HepG2 (cell line): ENCODE data around the gene RBP4. TPM values are rescaled to one million over a fixed set of nuclear protein-coding genes. Genes with fewer than 3 reads are reported as not detected.

Experiments used
- CREB1 ChIP-seq, 2 experiments: fragments of 450-650 bp in 1 of 2; IDR thresholded peaks; 2 replicates each; pipeline ENCODE4 v1.6.1; 2016 to 2017; ENCODE audit warnings: control low read depth in 1 of 2, mild to moderate bottlenecking in 1 of 2, missing compliant biosample characterization in 1 of 2, missing genetic modification characterization in 1 of 2
- HIVEP1 ChIP-seq: sonication (generic); formaldehyde crosslinking; IDR thresholded peaks from 2 replicates; pipeline ENCODE4 v1.4.0; 2020; ENCODE audit warnings: mild to moderate bottlenecking, missing genetic modification reagents
- ZBTB25 ChIP-seq: IDR thresholded peaks from 2 replicates; pipeline ENCODE4 v1.6.1; 2018; ENCODE audit warnings: missing genetic modification reagents
- ZNF550 ChIP-seq: sonication (generic); formaldehyde crosslinking; IDR thresholded peaks from 2 replicates; pipeline ENCODE4 v1.4.0; 2020; ENCODE audit warnings: mild to moderate bottlenecking, missing genetic modification reagents, borderline replicate concordance
- ZNF746 ChIP-seq: sonication (generic); formaldehyde crosslinking; IDR thresholded peaks from 2 replicates; pipeline ENCODE4 v1.8.0; 2022; ENCODE audit warnings: mild to moderate bottlenecking, missing genetic modification reagents
- ZSCAN29 ChIP-seq: sonication (generic); formaldehyde crosslinking; conservative IDR thresholded peaks from 2 replicates; pipeline ENCODE4 v1.4.0; 2020; ENCODE audit warnings: mild to moderate bottlenecking, missing genetic modification reagents
- polyA plus RNA-seq, 8 experiments: library from polyadenylated mRNA; depleted of rRNA in 3 of 8; stranded (reverse) in 7 of 8; unstranded in 1 of 8; fragments of >200 nt; fragmentation: Illumina TruSeq in 4 of 8; extraction: Trizol in 4 of 8; gene quantifications; 2 replicates each; pipeline versions ENCODE4 v1.2.1 to v1.2.3, GENCODE V29; 2011 to 2016; ENCODE audit warnings: low read depth in 4 of 8, missing spikeins in 1 of 8, mixed read lengths in 1 of 8; ENCODE audit not compliant: insufficient read depth in 1 of 8
- total RNA-seq, 5 experiments: library from RNA; depleted of rRNA; stranded (reverse); fragments of >200 nt; fragmentation: Illumina TruSeq; extraction: Trizol; gene quantifications; 2 replicates each; pipeline ENCODE4 v1.2.3, GENCODE V29; 2016; ENCODE audit warnings: low read depth in 1 of 5
- TF ChIP-seq, protein P1 (sequence below): IDR thresholded peaks from 2 replicates; pipeline ENCODE4 v1.6.1; 2012; ENCODE audit warnings: low read length, improper control_type of control experiment
- TF ChIP-seq, protein P2 (sequence below): IDR thresholded peaks from 2 replicates; pipeline ENCODE4 v1.6.1; 2016; ENCODE audit warnings: missing compliant biosample characterization, missing genetic modification reagents, borderline replicate concordance
- TF ChIP-seq, protein P3 (sequence below): sonication (generic); formaldehyde crosslinking; IDR thresholded peaks from 2 replicates; pipeline ENCODE4 v1.9.0; 2021; ENCODE audit warnings: missing genetic modification reagents, borderline replicate concordance
- TF ChIP-seq, protein P4 (sequence below): sonication (generic); formaldehyde crosslinking; IDR thresholded peaks from 2 replicates; pipeline ENCODE4 v1.4.0; 2020; ENCODE audit warnings: missing genetic modification reagents; ENCODE audit errors: not compliant biosample characterization

RBP4 gene
- total and polyA plus RNA-seq, 2 of the 13 experiments (the other 11 are each of a cell fraction or from before 2014, with no cell fraction given), result 642 to 931 TPM

GRCh38 chr10:93565446-93565845 is 35.6 kb downstream of the RBP4 start (continued):
- TF ChIP-seq, protein P1, sequence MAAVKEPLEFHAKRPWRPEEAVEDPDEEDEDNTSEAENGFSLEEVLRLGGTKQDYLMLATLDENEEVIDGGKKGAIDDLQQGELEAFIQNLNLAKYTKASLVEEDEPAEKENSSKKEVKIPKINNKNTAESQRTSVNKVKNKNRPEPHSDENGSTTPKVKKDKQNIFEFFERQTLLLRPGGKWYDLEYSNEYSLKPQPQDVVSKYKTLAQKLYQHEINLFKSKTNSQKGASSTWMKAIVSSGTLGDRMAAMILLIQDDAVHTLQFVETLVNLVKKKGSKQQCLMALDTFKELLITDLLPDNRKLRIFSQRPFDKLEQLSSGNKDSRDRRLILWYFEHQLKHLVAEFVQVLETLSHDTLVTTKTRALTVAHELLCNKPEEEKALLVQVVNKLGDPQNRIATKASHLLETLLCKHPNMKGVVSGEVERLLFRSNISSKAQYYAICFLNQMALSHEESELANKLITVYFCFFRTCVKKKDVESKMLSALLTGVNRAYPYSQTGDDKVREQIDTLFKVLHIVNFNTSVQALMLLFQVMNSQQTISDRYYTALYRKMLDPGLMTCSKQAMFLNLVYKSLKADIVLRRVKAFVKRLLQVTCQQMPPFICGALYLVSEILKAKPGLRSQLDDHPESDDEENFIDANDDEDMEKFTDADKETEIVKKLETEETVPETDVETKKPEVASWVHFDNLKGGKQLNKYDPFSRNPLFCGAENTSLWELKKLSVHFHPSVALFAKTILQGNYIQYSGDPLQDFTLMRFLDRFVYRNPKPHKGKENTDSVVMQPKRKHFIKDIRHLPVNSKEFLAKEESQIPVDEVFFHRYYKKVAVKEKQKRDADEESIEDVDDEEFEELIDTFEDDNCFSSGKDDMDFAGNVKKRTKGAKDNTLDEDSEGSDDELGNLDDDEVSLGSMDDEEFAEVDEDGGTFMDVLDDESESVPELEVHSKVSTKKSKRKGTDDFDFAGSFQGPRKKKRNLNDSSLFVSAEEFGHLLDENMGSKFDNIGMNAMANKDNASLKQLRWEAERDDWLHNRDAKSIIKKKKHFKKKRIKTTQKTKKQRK, result no peak
- no peak for TF ChIP-seq HIVEP1 (CRISPR knock-in tag)
- TF ChIP-seq CREB1 (IDR thresholded peaks at IDR 0.05), result no peak
- no peak for TF ChIP-seq CREB1 (CRISPR knock-in tag; IDR thresholded peaks at IDR 0.05)
- TF ChIP-seq, protein P2, sequence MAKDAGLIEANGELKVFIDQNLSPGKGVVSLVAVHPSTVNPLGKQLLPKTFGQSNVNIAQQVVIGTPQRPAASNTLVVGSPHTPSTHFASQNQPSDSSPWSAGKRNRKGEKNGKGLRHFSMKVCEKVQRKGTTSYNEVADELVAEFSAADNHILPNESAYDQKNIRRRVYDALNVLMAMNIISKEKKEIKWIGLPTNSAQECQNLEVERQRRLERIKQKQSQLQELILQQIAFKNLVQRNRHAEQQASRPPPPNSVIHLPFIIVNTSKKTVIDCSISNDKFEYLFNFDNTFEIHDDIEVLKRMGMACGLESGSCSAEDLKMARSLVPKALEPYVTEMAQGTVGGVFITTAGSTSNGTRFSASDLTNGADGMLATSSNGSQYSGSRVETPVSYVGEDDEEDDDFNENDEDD (CRISPR knock-in tag), result no peak
- no peak for TF ChIP-seq ZNF550 (CRISPR knock-in tag)
- no peak for TF ChIP-seq ZBTB25 (CRISPR knock-in tag)
- no peak for TF ChIP-seq ZSCAN29 (CRISPR knock-in tag)
- TF ChIP-seq ZNF746, result no peak
- TF ChIP-seq, protein P3, sequence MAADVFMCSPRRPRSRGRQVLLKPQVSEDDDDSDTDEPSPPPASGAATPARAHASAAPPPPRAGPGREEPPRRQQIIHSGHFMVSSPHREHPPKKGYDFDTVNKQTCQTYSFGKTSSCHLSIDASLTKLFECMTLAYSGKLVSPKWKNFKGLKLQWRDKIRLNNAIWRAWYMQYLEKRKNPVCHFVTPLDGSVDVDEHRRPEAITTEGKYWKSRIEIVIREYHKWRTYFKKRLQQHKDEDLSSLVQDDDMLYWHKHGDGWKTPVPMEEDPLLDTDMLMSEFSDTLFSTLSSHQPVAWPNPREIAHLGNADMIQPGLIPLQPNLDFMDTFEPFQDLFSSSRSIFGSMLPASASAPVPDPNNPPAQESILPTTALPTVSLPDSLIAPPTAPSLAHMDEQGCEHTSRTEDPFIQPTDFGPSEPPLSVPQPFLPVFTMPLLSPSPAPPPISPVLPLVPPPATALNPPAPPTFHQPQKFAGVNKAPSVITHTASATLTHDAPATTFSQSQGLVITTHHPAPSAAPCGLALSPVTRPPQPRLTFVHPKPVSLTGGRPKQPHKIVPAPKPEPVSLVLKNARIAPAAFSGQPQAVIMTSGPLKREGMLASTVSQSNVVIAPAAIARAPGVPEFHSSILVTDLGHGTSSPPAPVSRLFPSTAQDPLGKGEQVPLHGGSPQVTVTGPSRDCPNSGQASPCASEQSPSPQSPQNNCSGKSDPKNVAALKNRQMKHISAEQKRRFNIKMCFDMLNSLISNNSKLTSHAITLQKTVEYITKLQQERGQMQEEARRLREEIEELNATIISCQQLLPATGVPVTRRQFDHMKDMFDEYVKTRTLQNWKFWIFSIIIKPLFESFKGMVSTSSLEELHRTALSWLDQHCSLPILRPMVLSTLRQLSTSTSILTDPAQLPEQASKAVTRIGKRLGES, result no peak
- TF ChIP-seq, protein P4, sequence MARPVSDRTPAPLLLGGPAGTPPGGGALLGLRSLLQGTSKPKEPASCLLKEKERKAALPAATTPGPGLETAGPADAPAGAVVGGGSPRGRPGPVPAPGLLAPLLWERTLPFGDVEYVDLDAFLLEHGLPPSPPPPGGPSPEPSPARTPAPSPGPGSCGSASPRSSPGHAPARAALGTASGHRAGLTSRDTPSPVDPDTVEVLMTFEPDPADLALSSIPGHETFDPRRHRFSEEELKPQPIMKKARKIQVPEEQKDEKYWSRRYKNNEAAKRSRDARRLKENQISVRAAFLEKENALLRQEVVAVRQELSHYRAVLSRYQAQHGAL (CRISPR knock-in tag), result no peak
